ENCODE results near the gene PGAM2.
"Not testable (repeated sequence)": the region's sequence is repeated elsewhere in the genome, so short reads cannot be mapped to it uniquely, and the experiment has no call there.

The PGAM2 gene

GRCh38 chr7:44044315-44045225 lies 20.8 kb downstream of the PGAM2 start, which contains the start of gene DBNL:
Gene DBNL, plus strand, starts transcription at chr7:44044702. Its CDS starts 36 bp downstream, at chr7:44044738.
- Histone ChIP-seq H3K27ac (ENCODE audit: low read depth, low read length) (peak within 1 kb of the TSS; percentile 86), H3K9ac (ENCODE audit: low read length) (peak within 1 kb of the TSS; percentile 91), H3K4me3 (ENCODE audit: low read length) (peak within 1 kb of the TSS; percentile 91), H3K36me3 (ENCODE audit: control insufficient read depth, insufficient read depth, low read length) (no peaks in the 10 kb centered on the region), H3K27me3 (ENCODE audit: control insufficient read depth, insufficient read depth, low read length) (no peaks in the 10 kb centered on the region), H3K4me1 (ENCODE audit: control insufficient read depth, insufficient read depth, low read length) (peaks cover 11% of the 10 kb centered on the region)

- Histone ChIP-seq H3K4me3 (ENCODE audit: low read length) (peak overlapping the region; percentile 91), H3K9ac (ENCODE audit: low read length) (peak overlapping the region; percentile 89), H3K36me3 (ENCODE audit: control insufficient read depth, insufficient read depth, low read length) (no peaks in the 10 kb centered on the region), H3K27ac (ENCODE audit: low read depth, low read length) (peak overlapping the region; percentile 86), H3K4me1 (ENCODE audit: control insufficient read depth, insufficient read depth, low read length) (peaks cover 11% of the 10 kb centered on the region), H3K27me3 (ENCODE audit: control insufficient read depth, insufficient read depth, low read length) (no peaks in the 10 kb centered on the region)
These were observed 21.5 kb downstream of the PGAM2 start for GRCh38 chr7:44043902-44044301.

GRCh38 chr7:44042221-44042620 lies 23.1 kb downstream of the PGAM2 start:
- no peak overlapping the region for H3K9ac ChIP-seq (ENCODE audit: low read length)
- no peaks in the 10 kb centered on the region for H3K27me3 ChIP-seq (ENCODE audit: control insufficient read depth, insufficient read depth, low read length)
- H3K36me3 ChIP-seq (ENCODE audit: control insufficient read depth, insufficient read depth, low read length): no peaks in the 10 kb centered on the region
- H3K4me1 ChIP-seq (ENCODE audit: control insufficient read depth, insufficient read depth, low read length): peaks cover 11% of the 10 kb centered on the region
- H3K4me3 ChIP-seq (ENCODE audit: low read length): no peak overlapping the region
- no peak overlapping the region for H3K27ac ChIP-seq (ENCODE audit: low read depth, low read length)

GRCh38 chr7:44040493-44040891 lies 24.9 kb downstream of the PGAM2 start:
- H3K9ac ChIP-seq (ENCODE audit: low read length); H3K27me3 ChIP-seq (ENCODE audit: control insufficient read depth, insufficient read depth, low read length); H3K27ac ChIP-seq (ENCODE audit: low read depth, low read length); H3K36me3 ChIP-seq (ENCODE audit: control insufficient read depth, insufficient read depth, low read length); H3K4me1 ChIP-seq (ENCODE audit: control insufficient read depth, insufficient read depth, low read length): not testable (repeated sequence)
- H3K4me3 ChIP-seq (ENCODE audit: low read length): peak overlapping the region; percentile 51

GRCh38 chr7:44039800-44040492 lies 25.4 kb downstream of the PGAM2 start:
- not testable (repeated sequence) for H3K36me3 ChIP-seq (ENCODE audit: control insufficient read depth, insufficient read depth, low read length); H3K9ac ChIP-seq (ENCODE audit: low read length); H3K27me3 ChIP-seq (ENCODE audit: control insufficient read depth, insufficient read depth, low read length); H3K27ac ChIP-seq (ENCODE audit: low read depth, low read length); H3K4me1 ChIP-seq (ENCODE audit: control insufficient read depth, insufficient read depth, low read length)
- peak overlapping the region; percentile 51 for H3K4me3 ChIP-seq (ENCODE audit: low read length)

- H3K9ac ChIP-seq (ENCODE audit: low read length); H3K36me3 ChIP-seq (ENCODE audit: control insufficient read depth, insufficient read depth, low read length); H3K27me3 ChIP-seq (ENCODE audit: control insufficient read depth, insufficient read depth, low read length); H3K4me1 ChIP-seq (ENCODE audit: control insufficient read depth, insufficient read depth, low read length): not testable (repeated sequence)
- Histone ChIP-seq H3K4me3 (ENCODE audit: low read length) (peak overlapping the region; percentile 58), H3K27ac (ENCODE audit: low read depth, low read length) (peak overlapping the region; percentile 80)
These were observed 26.3 kb downstream of the PGAM2 start for GRCh38 chr7:44038961-44039558.

- H3K4me3 ChIP-seq (ENCODE audit: low read length); H3K36me3 ChIP-seq (ENCODE audit: control insufficient read depth, insufficient read depth, low read length); H3K27ac ChIP-seq (ENCODE audit: low read depth, low read length); H3K9ac ChIP-seq (ENCODE audit: low read length); H3K27me3 ChIP-seq (ENCODE audit: control insufficient read depth, insufficient read depth, low read length); H3K4me1 ChIP-seq (ENCODE audit: control insufficient read depth, insufficient read depth, low read length): not testable (repeated sequence)
These were observed 26.8 kb downstream of the PGAM2 start for GRCh38 chr7:44038553-44038952.

GRCh38 chr7:44037951-44038350 lies 27.4 kb downstream of the PGAM2 start:
- H3K27ac ChIP-seq (ENCODE audit: low read depth, low read length); H3K27me3 ChIP-seq (ENCODE audit: control insufficient read depth, insufficient read depth, low read length); H3K4me1 ChIP-seq (ENCODE audit: control insufficient read depth, insufficient read depth, low read length); H3K4me3 ChIP-seq (ENCODE audit: low read length); H3K36me3 ChIP-seq (ENCODE audit: control insufficient read depth, insufficient read depth, low read length); H3K9ac ChIP-seq (ENCODE audit: low read length): not testable (repeated sequence)

GRCh38 chr7:44036364-44036763 lies 29.0 kb downstream of the PGAM2 start:
- not testable (repeated sequence) for H3K36me3 ChIP-seq (ENCODE audit: control insufficient read depth, insufficient read depth, low read length); H3K9ac ChIP-seq (ENCODE audit: low read length)

GRCh38 chr7:44033971-44034844 lies 31.2 kb downstream of the PGAM2 start:
- H3K9ac ChIP-seq (ENCODE audit: low read length); H3K4me1 ChIP-seq (ENCODE audit: control insufficient read depth, insufficient read depth, low read length); H3K4me3 ChIP-seq (ENCODE audit: low read length); H3K36me3 ChIP-seq (ENCODE audit: control insufficient read depth, insufficient read depth, low read length); H3K27ac ChIP-seq (ENCODE audit: low read depth, low read length); H3K27me3 ChIP-seq (ENCODE audit: control insufficient read depth, insufficient read depth, low read length): not testable (repeated sequence)

More at GRCh38 chr7:44036364-44036763, 29.0 kb downstream of the PGAM2 start:
- H3K4me1 ChIP-seq (ENCODE audit: control insufficient read depth, insufficient read depth, low read length); H3K4me3 ChIP-seq (ENCODE audit: low read length); H3K27me3 ChIP-seq (ENCODE audit: control insufficient read depth, insufficient read depth, low read length); H3K27ac ChIP-seq (ENCODE audit: low read depth, low read length): not testable (repeated sequence)

GRCh38 chr7:44032031-44032430 lies 33.3 kb downstream of the PGAM2 start:
- H3K9ac ChIP-seq (ENCODE audit: low read length); H3K27ac ChIP-seq (ENCODE audit: low read depth, low read length); H3K36me3 ChIP-seq (ENCODE audit: control insufficient read depth, insufficient read depth, low read length); H3K4me1 ChIP-seq (ENCODE audit: control insufficient read depth, insufficient read depth, low read length); H3K27me3 ChIP-seq (ENCODE audit: control insufficient read depth, insufficient read depth, low read length); H3K4me3 ChIP-seq (ENCODE audit: low read length): not testable (repeated sequence)

GRCh38 chr7:44031319-44031718 lies 34.0 kb downstream of the PGAM2 start:
- H3K4me3 ChIP-seq (ENCODE audit: low read length); H3K36me3 ChIP-seq (ENCODE audit: control insufficient read depth, insufficient read depth, low read length); H3K27ac ChIP-seq (ENCODE audit: low read depth, low read length); H3K9ac ChIP-seq (ENCODE audit: low read length); H3K27me3 ChIP-seq (ENCODE audit: control insufficient read depth, insufficient read depth, low read length); H3K4me1 ChIP-seq (ENCODE audit: control insufficient read depth, insufficient read depth, low read length): not testable (repeated sequence)

Data from rectal smooth muscle tissue (tissue), 1 donor.